Activated gamma-delta T cell treated with anti-CD3 and anti-CD28 coated beads, Interleukin-2, amount 50 U/mL, for 16 hours (primary cell): Measurements from ENCODE around the gene WDFY1.
"Not testable (repeated sequence)": the region's sequence is repeated elsewhere in the genome, so short reads cannot be mapped to it uniquely, and the experiment has no call there.

Experiments
- DNase-seq: peaks from one replicate; pipeline ENCODE4 v3.0.0-alpha.2; 2020; ENCODE audit warnings: low read depth

The WDFY1 gene

DNA sequence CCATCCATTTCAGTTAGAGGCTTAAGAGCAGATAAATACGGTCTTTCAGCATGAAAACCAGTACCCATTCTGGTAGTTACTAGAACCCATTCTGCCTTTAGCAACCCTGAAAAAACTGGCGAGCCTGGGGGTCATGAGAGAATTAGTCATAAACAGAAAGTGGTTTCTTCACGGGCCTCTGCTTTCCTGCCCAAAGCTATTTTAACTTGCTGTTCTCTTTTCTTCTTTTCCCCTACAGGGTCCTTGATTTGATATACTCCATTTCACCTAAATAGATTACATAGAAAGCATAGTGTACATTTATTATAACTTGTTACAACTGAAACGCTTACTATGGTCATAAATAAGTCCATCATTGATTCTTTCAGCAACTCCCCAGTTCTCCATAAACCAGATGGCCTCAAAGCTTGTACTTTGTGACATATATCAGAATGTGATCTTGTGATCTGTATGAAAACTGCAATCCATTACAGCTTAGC is 48.3 kb downstream of the WDFY1 start:
- no peak for DNase-seq

DNA sequence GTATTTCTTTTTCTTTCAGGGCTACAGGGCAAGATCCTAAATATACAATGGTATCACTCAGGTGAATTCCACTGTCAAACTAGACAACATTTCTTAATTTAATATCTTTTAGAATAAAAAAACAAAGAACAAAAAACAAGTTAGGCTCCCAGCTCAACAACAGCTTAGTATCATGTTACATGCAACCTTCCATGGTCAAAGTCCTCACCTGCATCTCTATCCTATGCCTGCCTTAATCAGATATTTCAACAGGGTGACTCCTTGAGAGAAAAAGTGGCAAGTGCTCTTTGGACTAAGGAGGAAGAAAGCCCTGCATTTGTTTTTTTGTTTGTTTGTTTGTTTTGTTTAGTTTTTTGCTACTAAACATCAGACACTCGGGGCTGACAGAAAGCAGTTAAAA is 50.2 kb downstream of the WDFY1 start:
- DNase-seq = no peak

DNA sequence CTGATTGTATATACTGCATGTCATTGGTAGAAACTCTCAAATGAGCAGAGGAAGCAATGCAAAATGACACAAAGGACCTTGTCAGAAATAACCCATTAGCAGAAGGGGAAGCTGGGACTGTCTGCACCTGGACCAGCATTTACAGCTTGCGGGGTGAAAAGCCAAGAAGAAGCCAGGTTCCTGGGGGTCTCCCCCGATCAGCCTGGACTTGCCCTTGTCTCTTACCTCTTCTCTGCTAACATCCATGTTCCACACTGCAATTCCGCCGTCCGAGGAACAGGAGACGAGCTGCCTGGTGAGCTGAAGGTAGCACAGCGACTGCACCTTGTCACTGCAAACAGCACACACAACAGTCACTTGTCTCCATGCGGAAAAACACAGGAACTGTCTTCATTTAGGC is 51.1 kb downstream of the WDFY1 start:
- DNase-seq = no peak

DNA sequence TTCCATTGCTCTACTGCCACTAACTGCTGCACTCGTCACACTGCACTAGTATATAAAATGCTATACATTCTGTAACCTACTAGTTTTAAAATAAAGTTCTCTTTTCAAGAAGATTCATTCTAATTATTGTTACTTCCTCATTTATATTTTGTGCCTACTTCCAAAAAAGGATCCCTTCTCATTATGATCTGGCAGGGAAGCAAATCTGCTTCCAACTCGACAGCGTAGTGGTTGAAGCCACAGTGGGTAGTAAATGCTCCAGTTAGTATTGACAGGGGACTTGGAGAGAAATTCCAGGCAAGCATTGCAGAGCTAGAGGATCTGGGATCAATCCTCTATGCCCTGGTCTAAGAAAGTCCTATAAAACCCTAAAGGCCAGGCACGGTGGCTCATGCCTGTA is 54.4 kb downstream of the WDFY1 start:
- no peak for DNase-seq

DNA sequence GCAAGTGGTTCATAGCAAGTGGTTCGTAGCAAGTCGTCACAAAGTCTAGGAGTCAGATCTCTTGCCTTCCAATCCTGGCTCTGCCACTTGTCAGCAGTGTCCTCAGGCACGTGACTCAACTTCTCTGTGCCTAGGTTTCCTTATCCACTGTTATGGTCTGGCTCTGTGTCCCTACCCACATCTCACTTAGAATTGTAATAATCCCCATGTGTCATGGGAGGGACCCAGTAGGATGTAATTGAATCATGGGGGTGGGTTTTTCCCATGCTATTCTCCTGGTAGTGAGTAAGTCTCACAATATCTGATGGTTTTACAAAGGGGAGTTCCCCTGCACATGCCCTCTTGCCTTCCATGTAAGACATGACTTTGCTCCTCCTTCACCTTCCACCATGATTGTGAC is 55.9 kb downstream of the WDFY1 start:
- DNase-seq = no peak

DNA sequence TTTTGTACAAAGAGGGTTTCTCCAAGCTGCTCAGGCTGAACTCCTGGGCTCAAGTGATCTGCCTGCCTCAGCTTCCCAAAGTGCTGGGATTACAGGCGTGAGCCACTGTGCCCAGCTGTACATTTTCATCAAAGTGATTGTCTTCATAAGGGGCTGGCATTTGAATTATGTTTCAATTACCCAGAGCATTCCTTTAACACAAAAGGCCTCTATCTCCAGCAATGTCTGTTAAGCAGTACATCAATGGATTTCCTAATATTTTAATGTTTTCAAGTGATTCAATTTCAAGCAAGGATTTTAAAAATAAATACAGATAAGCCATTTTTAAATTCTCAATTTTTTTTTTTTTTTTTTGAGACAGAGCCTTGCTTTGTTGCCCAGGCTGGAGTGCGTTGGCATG is 56.9 kb downstream of the WDFY1 start:
- no peak for DNase-seq

DNA sequence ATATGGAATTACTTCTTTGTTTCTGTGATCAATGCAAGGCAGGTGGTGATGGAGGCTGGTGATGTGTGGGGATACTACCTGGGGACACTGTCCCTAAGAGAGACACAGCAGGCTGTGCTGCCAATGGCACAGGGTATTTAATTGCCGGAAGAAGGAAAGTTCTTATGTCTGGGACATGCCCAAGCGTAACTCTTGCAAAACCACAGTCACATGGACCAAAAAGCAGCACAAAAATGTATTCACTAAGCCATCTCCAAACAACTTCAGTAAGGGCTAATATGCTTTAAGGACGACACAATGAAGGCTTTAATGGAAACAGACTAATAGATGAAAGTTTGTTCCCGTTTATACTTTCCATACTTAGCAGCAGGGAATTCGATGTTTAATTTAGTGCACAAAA is 58.0 kb downstream of the WDFY1 start:
- no peak for DNase-seq

DNA sequence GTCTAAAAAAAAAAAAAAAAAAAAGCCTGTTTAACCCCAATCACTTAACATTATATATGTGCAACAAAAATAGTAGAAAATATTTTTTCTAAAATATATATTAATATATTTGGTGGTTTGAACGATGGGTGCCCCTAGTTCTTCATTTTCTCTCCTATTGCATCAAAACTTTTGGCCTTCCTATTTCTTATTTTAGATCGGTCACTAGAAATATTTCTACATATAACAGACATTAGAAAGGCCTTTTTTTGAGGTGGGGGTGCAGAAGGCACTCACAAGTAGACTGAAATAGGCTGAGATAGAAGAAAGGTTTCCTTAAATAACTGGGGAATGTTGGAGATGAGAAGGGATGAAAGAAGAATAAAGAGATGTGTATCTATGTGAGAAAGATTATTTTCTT is 58.4 kb downstream of the WDFY1 start:
- no peak for DNase-seq

DNA sequence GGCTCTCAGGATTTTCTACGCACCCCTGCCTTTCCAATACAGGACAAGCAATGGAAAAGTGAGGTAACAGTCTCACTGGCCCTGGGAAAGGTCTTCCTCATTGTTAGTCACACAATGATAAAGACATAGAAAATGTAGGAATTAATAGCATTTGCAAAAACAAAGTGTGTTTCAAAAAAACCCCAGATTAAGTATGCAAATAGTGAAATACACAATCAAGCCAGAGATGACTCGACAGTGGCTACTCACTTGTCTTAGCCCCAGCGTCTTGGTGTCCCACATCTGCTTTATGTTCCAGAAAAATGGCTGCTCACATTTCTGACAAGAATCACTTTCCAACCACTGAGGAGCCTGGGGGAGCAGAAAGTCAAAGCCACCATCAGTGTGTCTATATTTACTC is 60.7 kb downstream of the WDFY1 start:
- no peak for DNase-seq

DNA sequence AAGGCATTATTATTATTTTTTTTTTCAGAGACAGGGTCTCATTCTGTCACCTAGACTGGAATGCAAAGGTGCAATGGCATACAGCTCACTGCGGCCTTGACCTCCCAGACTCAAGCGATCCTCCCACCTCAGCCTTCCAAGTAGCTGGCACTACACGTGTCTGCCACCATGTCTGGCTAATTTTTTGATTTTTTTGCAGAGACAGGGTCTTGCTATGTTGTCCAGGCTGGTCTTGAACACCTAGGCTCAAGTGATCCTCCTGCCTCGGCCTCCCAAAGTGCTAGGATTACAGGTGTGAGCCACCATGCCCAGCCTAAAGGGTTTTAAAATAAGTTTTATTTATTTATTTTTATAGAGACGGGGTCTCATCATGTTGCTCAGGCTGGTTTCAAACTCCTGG is 62.4 kb downstream of the WDFY1 start:
- DNase-seq = no peak

DNA sequence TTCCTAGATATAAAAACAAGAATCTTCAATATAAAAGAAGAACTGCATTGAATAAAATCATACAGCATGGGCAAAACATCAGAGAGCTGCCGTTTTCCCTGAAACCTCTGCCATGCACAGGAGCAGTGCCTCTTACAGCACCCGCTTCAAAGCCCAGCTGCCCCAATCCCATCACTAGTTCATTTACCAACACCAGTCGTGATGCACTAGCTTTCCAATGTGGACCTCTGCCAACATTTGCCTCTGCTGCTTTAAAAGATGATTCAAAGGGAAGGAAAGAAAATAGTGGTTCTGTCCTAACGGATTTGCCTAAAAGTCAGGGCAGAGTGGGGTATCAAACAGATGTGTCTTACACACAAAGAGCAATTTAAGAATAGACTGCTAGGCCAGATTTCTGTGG is 64.3 kb downstream of the WDFY1 start:
- no peak for DNase-seq

DNA sequence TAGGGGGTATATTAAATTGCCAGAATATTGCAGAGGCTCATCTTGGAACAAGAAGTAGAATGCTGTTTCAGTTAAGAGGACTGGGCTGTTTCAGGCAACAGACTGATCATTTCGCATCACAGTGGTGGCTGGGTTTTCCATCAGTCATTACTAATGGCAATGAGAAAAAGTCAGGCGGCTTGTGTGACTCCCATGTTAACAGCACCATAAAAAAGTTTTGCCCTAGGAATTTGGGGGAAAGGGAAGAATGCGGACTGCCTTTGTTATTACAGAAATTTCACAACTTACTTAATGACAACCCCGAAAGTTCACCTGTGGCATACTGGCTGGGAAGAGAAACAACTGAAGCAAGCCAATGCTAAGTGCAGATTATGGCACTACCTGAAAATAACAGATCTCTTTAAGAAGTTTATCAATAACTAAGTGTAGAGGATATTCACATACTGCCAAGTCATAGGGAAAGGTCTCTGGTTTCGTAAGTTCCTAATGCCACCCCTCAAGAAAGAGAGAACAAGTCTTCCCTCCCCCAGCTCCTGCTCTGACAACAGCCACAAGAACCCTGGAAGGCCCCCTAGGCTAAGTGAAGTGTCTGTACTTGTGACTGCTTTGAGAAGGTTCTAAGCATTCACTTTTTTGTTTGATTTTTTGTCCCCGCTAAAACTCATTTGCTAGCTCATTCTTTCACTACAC is 67.3 kb downstream of the WDFY1 start:
- no peak for DNase-seq

DNA sequence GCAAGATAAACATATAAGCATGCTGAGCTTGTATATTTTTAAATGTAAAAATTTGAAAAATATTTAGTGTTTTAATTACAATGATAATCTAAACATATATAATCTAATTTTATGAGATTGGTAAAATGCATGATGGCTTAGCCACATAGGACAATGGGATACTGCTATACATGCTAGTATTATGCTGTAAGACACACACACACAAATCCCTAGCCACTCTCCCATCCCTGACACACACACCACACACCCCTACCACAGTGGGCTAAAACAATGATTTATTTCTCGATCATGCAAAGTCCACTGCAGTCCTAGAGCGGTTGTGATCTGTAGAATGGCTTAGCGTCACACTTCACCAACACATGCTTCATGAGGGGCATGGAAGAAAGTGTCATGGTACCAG is 71.5 kb downstream of the WDFY1 start:
- DNase-seq = no peak

DNA sequence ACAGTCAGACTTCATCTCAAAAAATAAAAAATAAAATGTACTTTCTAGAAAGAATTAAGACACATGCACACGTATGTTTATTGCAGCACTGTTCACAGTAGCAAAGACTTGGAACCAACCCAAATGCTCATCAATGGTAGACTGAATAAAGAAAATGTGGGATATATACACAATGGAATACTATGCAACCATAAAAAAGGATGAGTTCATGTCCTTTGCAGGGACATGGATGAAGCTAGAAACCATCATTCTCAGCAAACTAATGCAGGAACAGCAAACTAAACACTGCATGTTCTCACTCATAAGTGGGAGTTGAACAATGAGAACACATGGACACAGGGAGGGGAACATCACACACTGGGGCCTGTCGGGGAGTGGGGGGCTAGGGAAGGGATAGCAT is 72.4 kb downstream of the WDFY1 start:
- not testable (repeated sequence) for DNase-seq

DNA sequence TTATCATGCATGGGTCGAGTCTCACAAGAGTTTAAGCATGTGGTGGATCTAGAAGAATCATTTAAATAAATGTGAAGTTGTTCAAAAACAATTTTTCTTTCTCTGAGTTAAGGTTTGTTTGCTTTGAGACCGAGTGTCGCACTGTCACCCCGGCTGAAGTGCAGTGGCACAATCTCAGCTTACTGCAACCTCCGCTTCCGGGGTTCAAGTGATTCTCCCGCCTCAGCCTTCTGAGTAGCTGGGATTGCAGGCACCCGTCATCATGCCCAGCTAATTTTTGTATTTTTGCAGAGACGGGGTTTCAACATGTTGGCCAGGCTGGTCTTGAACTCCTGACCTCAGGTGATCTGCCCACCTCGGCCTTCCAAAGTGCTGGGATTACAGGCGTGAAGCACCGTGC is 73.5 kb downstream of the WDFY1 start:
- DNase-seq = not testable (repeated sequence)

DNA sequence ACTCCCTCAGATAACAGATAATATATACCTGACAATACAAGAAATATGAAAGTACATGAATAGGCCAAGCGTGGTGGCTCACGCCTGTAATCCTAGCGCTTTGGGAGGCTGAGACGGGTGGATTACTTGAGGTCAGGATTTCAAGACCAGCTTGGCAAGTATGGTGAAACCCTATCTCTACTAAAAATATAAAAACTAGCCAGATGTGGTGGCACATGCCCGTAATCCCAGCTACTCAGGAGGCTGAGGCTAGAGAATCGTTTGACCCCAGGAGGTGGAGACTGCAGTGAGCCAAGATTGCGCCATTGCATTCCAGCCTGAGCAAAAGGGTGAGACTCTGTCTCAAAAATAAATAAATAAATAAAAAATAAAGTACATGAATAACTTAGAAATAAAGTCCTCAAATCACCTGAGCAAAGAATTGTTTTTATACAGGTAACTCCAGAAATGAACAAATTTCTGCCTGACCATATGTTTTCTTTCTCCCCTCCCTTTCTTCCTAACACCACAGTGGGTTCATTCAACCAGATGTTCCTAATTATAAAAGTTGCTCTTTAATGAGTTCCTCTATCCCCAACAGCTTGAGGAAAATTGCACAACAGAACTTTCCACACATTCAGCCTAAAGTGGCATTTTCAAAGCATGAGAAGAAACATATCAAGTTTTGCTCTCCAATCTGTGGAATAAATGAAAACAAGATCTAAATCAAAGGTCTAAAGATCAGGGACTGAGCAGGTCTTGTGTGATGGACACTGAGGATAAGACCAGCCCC is 74.1 kb downstream of the WDFY1 start:
- DNase-seq = no peak

DNA sequence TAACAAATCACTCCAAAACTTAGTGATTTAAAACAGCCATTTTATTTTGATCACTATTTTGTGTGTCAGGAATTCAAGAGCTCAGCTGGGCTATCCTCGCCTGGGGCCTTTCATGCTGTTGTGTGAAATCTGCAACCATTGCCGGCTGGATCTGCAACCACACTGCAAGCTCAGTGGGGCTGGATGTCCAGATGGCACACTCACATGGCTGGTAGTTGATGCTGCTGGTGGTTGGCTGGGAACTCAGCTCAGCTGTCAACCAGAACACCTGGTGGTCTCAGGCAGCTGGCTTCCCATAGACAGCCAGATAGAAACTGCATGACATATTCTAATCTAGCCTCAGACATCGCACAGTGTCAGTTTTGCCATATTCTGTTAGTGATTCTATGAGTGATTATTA is 77.1 kb downstream of the WDFY1 start:
- no peak for DNase-seq

DNA sequence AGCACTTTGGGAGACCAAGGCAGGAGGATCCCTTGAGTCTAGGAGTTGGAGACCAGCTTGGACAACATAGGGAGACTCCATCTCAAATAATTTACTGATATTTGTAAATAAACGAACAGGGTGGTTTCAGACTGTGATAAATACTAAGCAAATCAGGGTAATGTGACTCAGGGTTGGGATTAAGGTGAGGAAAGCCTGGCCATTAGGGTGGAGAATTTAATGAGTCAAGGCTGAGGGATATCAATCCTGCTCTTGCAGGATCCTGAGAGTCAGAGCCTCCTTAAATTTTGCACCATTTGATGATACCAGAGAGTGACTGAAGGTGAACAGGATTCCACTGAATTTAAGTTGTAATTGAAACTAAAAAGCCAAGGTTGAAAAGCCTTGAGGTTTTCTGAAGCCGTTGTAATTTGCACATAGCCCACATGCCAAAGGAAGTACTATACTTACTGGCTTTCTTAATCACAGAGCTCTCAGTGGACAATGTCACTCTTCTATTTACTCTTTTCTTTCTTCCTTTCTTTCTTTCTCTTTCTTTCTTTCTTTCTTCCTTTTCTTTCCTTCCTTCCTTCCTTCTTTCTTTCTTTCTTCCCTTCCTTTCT is 79.1 kb downstream of the WDFY1 start:
- no peak for DNase-seq

DNA sequence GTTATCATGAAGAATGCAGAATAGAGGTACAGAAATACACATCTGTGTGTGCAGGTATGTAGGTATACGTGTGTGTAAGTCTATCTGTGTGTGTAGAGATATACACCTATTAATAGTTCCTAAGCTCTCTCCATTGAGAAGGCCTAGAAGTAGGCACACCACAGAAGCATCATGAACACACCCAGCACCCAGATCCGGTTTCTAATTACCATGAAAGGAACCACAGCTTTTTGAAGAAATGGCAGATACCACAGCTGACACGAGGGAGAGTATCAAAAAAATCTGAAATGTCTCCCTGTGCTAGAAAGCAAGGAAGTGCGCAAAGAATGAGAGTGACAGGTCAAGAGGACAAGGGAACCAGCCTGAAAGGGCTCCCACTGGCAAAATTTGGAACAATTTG is 80.0 kb downstream of the WDFY1 start:
- DNase-seq = no peak

DNA sequence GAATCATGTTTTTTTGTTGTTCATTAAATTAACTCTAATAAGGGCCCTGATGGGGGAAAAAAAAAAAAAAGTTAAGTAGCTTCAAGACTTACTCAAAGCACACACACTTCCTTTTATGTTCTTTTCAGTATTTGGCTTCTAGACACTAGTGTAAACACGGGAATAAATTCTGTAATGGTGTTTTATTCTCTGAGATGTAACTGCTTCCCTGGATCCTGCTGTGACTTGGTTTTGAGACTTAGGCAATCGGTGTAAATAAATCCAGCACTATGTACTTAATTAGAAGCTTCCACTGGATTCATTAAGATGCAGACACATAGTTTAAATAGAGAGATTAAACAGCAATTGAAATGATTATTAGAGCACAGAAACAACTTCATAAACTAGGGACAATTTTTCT is 81.6 kb downstream of the WDFY1 start:
- no peak for DNase-seq

DNA sequence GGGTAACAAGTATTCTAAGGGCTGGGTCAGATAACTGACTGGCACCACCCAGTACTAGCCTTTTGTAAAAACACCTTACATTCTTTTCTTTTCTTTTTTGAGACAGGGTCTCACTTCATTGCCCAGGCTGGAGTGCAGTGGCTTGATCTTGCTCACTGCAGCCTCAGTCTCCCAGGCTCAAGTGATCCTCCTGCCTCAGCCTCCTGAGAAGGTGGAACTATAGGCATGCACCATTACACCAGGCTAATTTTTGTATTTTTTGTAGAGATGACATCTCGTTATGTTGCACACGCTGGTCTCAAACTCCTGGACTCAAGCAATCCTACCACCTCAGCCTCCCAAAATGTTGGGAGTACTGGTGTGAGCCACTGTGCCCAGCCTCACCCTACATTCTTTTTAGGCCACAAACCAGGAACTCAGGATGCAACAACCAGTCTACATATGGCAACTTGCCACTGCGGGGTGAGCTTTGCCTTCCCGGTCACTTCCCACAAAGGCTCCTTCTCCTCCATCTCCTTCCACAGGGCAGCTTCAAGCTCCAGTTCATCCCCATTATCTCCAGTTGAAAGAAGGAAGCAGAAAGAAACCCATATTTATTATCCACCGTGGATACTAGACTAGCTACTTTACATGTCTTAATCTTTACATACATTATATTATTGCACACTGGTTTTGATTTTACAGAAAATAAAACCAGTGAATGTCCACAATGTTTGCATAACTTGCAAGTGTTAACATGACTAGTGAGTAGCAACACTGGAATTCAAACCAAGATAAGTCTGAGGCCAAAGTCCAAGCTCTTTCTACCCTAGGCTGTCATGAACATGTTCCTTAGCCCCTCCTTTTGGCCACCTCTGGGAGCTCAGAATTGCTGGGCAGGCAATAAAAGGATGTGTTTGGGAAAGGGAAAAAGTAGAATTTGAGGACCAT is 84.1 kb downstream of the WDFY1 start:
- no peak for DNase-seq

DNA sequence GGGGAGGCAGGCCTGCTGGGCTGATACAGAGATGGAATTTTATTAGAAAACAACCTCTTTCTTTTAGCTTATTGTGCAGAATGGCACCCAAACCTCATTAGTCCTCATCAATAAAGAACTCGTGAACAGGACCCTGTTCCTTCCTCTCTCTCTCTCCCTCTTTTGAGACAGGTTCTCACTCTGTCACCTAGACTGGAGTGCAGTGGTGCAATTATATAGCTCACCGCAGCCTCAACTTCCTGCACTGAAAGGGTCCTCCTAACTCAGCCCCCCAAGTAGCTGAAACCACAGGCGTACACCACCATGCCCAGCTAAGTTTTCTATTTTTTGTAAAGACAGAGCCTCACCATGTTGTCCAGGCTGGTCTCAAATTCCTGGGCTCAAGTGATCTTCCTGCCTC is 86.1 kb downstream of the WDFY1 start:
- no peak for DNase-seq
